SK-N-SH treated with all-trans-retinoic acid at 6 μM for 48 hours (cell line): ENCODE results near the gene DAND5.

ENCODE experiments used
- ATAC-seq: fragments of 200-7000 bp; cut with Tn5 transposase; 3 replicates; pipeline ENCODE4 v1.9.1; 2020; ENCODE audit warnings: mild to moderate bottlenecking, moderate library complexity
- ARNTL ChIP-seq: fragments of 450-650 bp; formaldehyde crosslinking; IDR thresholded peaks from 2 replicates; pipeline ENCODE4 v1.5.0; 2020; ENCODE audit warnings: low read depth, mild to moderate bottlenecking, moderate library complexity, borderline replicate concordance
- BACH2 ChIP-seq: fragments of 250-450 bp; sonication (Bioruptor Pico); IDR thresholded peaks from 2 replicates; pipeline ENCODE4 v1.9.0; 2021; ENCODE audit warnings: mild to moderate bottlenecking, borderline replicate concordance
- CSDC2 ChIP-seq: fragments of 250-450 bp; sonication (Bioruptor Pico); IDR thresholded peaks from 2 replicates; pipeline ENCODE4 v1.5.0; 2020; ENCODE audit warnings: mild to moderate bottlenecking, moderate library complexity
- ESRRG ChIP-seq: fragments of 250-450 bp; sonication (Bioruptor Pico); IDR thresholded peaks from 2 replicates; pipeline ENCODE4 v1.6.1; 2021; ENCODE audit warnings: mild to moderate bottlenecking
- GLIS3 ChIP-seq: fragments of 250-450 bp; sonication (Bioruptor Pico); IDR thresholded peaks from 2 replicates; pipeline ENCODE4 v1.5.0; 2020; ENCODE audit warnings: mild to moderate bottlenecking, moderate library complexity
- ISL1 ChIP-seq: fragments of 250-450 bp; sonication (Bioruptor Pico); IDR thresholded peaks from 2 replicates; pipeline ENCODE4 v2.1.2; 2022; ENCODE audit warnings: mild to moderate bottlenecking, moderate library complexity
- OSR1 ChIP-seq: fragments of 250-450 bp; sonication (Bioruptor Pico); IDR thresholded peaks from 2 replicates; pipeline ENCODE4 v1.8.0; 2022; ENCODE audit warnings: moderate library complexity, mild to moderate bottlenecking, inconsistent platforms
- PPARA ChIP-seq: fragments of 250-450 bp; sonication (Bioruptor Pico); IDR thresholded peaks from 2 replicates; pipeline ENCODE4 v1.5.0; 2020; ENCODE audit warnings: mild to moderate bottlenecking, borderline replicate concordance
- RARB ChIP-seq: fragments of 250-450 bp; sonication (Bioruptor Pico); IDR thresholded peaks from 2 replicates; pipeline ENCODE4 v1.8.0; 2021; ENCODE audit warnings: mild to moderate bottlenecking, moderate library complexity
- SNAI2 ChIP-seq: fragments of 250-450 bp; sonication (Bioruptor Pico); IDR thresholded peaks from 2 replicates; pipeline ENCODE4 v1.5.0; 2020; ENCODE audit warnings: mild to moderate bottlenecking, moderate library complexity
- TCF4 ChIP-seq: fragments of 250-450 bp; sonication (Bioruptor Pico); IDR thresholded peaks from 2 replicates; pipeline ENCODE4 v1.8.0; 2021; ENCODE audit warnings: mild to moderate bottlenecking, moderate library complexity, borderline replicate concordance
- TOX ChIP-seq: fragments of 250-450 bp; sonication (Bioruptor Pico); IDR thresholded peaks from 2 replicates; pipeline ENCODE4 v1.8.0; 2021; ENCODE audit warnings: mild to moderate bottlenecking, moderate library complexity, borderline replicate concordance
- ZC3H10 ChIP-seq: fragments of 250-450 bp; sonication (Bioruptor Pico); IDR thresholded peaks from 2 replicates; pipeline ENCODE4 v1.5.1; 2021; ENCODE audit warnings: mild to moderate bottlenecking, moderate library complexity
- ZFP3 ChIP-seq: fragments of 250-450 bp; sonication (Bioruptor Pico); IDR thresholded peaks from 2 replicates; pipeline ENCODE4 v1.5.0; 2020; ENCODE audit warnings: mild to moderate bottlenecking, moderate library complexity
- ZFP30 ChIP-seq: fragments of 450-650 bp; formaldehyde crosslinking; IDR thresholded peaks from 2 replicates; pipeline ENCODE4 v1.5.0; 2022; ENCODE audit warnings: mild to moderate bottlenecking, moderate library complexity
- ZNF565 ChIP-seq: fragments of 450-650 bp; formaldehyde crosslinking; conservative IDR thresholded peaks from 2 replicates; pipeline ENCODE4 v1.5.0; 2020; ENCODE audit warnings: low read depth, mild to moderate bottlenecking, moderate library complexity
- TF ChIP-seq, protein P1 (sequence below): fragments of 250-450 bp; sonication (Bioruptor Pico); IDR thresholded peaks from 2 replicates; pipeline ENCODE4 v1.5.1; 2020; ENCODE audit warnings: low read depth, mild to moderate bottlenecking, moderate library complexity
- TF ChIP-seq, protein P2 (sequence below): fragments of 250-450 bp; sonication (Bioruptor Pico); IDR thresholded peaks from 2 replicates; pipeline ENCODE4 v1.8.0; 2021; ENCODE audit warnings: low read depth, mild to moderate bottlenecking, moderate library complexity, borderline replicate concordance
- TF ChIP-seq, protein P3 (sequence below): fragments of 250-450 bp; sonication (Bioruptor Pico); IDR thresholded peaks from 2 replicates; pipeline ENCODE4 v1.5.1; 2021; ENCODE audit warnings: mild to moderate bottlenecking, moderate library complexity
- TF ChIP-seq, protein P4 (sequence below): fragments of 250-450 bp; sonication (Bioruptor Pico); IDR thresholded peaks from 2 replicates; pipeline ENCODE4 v1.8.0; 2020; ENCODE audit warnings: mild to moderate bottlenecking, moderate library complexity, borderline replicate concordance
- TF ChIP-seq, protein P5 (sequence below): fragments of 250-450 bp; sonication (Bioruptor Pico); IDR thresholded peaks from 2 replicates; pipeline ENCODE4 v1.5.0; 2020; ENCODE audit warnings: mild to moderate bottlenecking, moderate library complexity

The DAND5 gene

DNA sequence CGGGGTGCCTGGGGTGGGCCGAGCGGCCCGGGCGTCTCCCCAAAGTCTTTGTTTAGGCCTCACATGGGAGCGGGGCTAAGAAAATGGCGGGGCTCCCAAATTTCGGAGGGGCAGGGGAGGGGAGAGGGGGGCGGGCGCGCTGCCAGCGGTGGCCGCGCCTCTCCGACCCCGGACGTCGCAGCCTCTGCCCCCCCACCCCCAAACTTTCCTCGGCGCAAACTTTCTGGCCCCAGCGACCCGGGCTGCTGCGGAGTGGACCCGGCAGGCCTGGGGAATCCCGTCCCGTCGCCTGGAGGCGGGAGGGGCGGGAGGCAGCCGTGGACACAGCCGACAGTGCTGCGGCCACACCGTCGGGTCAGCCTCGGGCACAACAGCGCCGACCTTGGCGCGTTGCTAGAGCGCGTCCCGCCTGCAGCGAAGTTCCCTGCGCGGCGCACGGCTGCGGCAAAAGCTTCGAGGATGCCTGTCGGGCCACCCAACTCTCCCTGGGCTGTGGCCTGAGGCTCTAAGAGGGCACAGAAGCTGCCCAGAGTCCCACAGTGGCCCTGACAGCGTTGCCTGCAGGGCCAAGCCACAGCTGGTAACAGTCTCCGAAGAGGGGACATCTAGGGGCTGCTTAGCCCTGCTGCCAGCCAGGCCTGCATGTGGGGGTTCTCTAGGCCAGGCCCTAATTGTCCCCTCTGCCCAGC lies 27.2 kb downstream of the DAND5 start:
- TF ChIP-seq, protein P1, sequence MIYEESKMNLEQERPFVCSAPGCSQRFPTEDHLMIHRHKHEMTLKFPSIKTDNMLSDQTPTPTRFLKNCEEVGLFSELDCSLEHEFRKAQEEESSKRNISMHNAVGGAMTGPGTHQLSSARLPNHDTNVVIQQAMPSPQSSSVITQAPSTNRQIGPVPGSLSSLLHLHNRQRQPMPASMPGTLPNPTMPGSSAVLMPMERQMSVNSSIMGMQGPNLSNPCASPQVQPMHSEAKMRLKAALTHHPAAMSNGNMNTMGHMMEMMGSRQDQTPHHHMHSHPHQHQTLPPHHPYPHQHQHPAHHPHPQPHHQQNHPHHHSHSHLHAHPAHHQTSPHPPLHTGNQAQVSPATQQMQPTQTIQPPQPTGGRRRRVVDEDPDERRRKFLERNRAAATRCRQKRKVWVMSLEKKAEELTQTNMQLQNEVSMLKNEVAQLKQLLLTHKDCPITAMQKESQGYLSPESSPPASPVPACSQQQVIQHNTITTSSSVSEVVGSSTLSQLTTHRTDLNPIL (CRISPR knock-in tag), result no peak
- no peak for TF ChIP-seq ISL1 (CRISPR knock-in tag)
- peak; percentile 35 for ATAC-seq

DNA sequence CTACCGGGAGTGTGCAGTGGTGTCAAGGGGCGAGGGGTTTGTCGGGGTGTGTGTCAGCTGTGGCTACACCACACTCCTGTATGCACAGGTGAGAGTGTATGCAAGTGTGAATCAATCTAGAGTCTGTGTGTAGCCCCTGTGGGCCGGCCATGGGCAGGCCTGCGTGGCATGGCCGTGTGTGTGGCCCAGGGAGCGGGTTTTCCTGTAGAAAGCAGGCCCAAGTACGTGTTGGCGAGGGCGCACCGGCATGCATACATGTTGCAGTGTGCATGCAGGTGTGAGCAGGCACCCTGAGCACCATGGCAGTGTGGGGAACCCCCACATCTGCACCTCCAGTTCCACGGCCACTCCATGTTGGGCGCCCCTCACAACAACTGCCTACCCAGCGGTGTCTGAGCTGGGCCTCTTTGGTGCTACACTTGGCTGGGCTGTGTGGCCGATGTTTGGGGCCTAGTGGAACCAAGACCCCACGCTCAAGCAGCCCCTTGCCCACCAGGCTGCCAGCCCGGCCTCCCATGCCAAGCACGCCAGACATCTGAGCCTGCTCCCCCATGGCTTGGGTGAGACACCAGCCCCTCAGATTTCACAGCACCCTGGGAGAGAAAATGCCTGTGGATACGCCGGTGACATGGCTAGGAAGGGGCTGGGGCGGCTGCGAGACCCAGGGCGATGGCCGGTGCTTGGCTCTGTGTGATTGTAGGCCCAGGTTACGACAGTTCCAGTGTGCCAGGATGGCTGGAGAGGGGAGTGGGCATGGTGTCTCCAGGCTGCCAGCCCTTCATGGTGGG lies 28.0 kb downstream of the DAND5 start:
- no peak for TF ChIP-seq SNAI2
- no peak for TF ChIP-seq ESRRG
- no peak for TF ChIP-seq RARB (CRISPR knock-in tag)
- TF ChIP-seq GLIS3 (CRISPR knock-in tag), result no peak
- no peak for TF ChIP-seq PPARA
- no peak for TF ChIP-seq ISL1 (CRISPR knock-in tag)
- no peak for TF ChIP-seq ZC3H10 (CRISPR knock-in tag)
- TF ChIP-seq, protein P2, sequence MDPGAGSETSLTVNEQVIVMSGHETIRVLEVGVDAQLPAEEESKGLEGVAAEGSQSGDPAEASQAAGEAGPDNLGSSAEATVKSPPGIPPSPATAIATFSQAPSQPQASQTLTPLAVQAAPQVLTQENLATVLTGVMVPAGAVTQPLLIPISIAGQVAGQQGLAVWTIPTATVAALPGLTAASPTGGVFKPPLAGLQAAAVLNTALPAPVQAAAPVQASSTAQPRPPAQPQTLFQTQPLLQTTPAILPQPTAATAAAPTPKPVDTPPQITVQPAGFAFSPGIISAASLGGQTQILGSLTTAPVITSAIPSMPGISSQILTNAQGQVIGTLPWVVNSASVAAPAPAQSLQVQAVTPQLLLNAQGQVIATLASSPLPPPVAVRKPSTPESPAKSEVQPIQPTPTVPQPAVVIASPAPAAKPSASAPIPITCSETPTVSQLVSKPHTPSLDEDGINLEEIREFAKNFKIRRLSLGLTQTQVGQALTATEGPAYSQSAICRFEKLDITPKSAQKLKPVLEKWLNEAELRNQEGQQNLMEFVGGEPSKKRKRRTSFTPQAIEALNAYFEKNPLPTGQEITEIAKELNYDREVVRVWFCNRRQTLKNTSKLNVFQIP (CRISPR knock-in tag), result no peak
- no peak for TF ChIP-seq OSR1 (CRISPR knock-in tag)
- TF ChIP-seq, protein P3, sequence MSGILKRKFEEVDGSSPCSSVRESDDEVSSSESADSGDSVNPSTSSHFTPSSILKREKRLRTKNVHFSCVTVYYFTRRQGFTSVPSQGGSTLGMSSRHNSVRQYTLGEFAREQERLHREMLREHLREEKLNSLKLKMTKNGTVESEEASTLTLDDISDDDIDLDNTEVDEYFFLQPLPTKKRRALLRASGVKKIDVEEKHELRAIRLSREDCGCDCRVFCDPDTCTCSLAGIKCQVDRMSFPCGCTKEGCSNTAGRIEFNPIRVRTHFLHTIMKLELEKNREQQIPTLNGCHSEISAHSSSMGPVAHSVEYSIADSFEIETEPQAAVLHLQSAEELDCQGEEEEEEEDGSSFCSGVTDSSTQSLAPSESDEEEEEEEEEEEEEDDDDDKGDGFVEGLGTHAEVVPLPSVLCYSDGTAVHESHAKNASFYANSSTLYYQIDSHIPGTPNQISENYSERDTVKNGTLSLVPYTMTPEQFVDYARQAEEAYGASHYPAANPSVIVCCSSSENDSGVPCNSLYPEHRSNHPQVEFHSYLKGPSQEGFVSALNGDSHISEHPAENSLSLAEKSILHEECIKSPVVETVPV (CRISPR knock-in tag), result no peak
- TF ChIP-seq ZFP30, result no peak
- TF ChIP-seq ZFP3 (CRISPR knock-in tag), result no peak
- TF ChIP-seq ZNF565 (CRISPR knock-in tag), result no peak
- no peak for TF ChIP-seq CSDC2 (CRISPR knock-in tag)
- TF ChIP-seq TOX, result no peak
- TF ChIP-seq ARNTL, result no peak
- no peak for TF ChIP-seq TCF4
- TF ChIP-seq, protein P4, sequence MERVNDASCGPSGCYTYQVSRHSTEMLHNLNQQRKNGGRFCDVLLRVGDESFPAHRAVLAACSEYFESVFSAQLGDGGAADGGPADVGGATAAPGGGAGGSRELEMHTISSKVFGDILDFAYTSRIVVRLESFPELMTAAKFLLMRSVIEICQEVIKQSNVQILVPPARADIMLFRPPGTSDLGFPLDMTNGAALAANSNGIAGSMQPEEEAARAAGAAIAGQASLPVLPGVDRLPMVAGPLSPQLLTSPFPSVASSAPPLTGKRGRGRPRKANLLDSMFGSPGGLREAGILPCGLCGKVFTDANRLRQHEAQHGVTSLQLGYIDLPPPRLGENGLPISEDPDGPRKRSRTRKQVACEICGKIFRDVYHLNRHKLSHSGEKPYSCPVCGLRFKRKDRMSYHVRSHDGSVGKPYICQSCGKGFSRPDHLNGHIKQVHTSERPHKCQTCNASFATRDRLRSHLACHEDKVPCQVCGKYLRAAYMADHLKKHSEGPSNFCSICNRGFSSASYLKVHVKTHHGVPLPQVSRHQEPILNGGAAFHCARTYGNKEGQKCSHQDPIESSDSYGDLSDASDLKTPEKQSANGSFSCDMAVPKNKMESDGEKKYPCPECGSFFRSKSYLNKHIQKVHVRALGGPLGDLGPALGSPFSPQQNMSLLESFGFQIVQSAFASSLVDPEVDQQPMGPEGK (CRISPR knock-in tag), result no peak
- no peak for TF ChIP-seq BACH2
- no peak for ATAC-seq

DNA sequence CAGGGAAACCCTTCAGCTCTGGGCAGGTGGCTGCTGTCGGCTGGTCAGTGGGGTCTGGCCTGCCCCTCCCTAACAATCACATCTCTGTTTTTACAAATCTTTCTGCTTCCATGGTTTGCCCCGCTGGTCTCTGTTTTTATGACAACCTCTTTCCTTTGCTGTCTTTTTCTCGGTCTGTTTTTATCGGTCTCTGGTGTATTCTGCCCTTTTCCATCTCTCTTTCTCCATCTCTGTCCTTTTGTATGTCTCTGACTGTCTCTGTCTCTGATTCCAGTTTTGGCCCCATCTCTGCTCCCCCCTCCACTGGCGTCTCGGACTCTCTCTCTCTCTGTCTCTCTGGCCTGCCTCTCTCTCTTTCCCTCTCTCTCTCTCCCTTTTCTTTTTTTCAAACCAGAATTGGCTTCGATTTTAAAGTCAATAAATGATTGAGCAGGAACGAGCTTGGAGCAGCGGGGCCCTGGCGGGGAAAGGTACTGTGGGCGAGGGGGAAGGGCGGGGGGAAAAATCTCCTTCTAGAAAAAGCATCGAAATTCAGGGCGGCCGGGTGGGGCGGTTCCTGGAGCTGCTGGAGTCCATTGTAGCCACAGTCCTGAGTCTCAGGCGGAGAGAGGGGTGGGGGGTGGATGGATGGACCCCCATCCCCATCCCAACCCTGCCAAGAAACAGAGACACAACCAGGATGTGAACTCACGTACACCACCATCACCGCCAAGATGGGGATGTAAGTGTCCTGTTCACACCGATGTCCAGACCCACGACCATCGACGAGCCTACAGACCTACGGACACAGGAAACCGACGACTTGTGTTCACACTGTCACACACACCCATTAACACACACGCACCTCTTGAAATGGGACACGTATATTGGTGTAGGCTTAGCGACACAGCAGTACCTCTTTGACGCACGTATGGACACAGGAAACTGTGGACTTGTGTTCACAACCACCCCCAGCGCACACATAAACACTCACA lies 28.9 kb downstream of the DAND5 start:
- TF ChIP-seq, protein P5, sequence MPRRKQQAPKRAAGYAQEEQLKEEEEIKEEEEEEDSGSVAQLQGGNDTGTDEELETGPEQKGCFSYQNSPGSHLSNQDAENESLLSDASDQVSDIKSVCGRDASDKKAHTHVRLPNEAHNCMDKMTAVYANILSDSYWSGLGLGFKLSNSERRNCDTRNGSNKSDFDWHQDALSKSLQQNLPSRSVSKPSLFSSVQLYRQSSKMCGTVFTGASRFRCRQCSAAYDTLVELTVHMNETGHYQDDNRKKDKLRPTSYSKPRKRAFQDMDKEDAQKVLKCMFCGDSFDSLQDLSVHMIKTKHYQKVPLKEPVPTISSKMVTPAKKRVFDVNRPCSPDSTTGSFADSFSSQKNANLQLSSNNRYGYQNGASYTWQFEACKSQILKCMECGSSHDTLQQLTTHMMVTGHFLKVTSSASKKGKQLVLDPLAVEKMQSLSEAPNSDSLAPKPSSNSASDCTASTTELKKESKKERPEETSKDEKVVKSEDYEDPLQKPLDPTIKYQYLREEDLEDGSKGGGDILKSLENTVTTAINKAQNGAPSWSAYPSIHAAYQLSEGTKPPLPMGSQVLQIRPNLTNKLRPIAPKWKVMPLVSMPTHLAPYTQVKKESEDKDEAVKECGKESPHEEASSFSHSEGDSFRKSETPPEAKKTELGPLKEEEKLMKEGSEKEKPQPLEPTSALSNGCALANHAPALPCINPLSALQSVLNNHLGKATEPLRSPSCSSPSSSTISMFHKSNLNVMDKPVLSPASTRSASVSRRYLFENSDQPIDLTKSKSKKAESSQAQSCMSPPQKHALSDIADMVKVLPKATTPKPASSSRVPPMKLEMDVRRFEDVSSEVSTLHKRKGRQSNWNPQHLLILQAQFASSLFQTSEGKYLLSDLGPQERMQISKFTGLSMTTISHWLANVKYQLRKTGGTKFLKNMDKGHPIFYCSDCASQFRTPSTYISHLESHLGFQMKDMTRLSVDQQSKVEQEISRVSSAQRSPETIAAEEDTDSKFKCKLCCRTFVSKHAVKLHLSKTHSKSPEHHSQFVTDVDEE (CRISPR knock-in tag), result no peak
- TF ChIP-seq TCF4, result no peak
- no peak for TF ChIP-seq CSDC2 (CRISPR knock-in tag)
- TF ChIP-seq RARB (CRISPR knock-in tag), result no peak
- TF ChIP-seq PPARA, result no peak
- no peak for ATAC-seq
